Measurements from ENCODE around the gene RALBP1.

DNA sequence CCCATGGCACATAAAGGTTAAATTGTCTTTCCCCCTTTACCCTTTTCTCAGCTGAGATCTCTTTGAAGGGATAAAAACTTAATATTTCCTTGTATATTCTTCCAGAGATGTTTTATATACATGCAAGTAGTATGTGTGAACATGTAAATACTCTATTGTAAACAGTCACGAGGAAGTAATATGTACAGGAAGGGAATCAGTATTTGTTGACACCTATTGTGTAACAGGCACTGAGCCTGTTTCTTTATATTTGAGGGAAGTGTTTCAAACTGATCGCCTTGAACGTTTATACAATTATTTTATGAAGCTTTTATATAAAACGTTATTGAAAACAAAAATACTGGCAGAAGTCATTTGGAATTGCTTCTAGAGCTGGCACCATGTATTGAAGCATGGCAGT is 13.2 kb downstream of the RALBP1 start:
- TF ChIP-seq POLR2A (IDR thresholded peaks at IDR 0.05; ENCODE audit: low read depth, low read length) (no peak), POLR2AphosphoS5 (IDR thresholded peaks at IDR 0.05; ENCODE audit: low read depth, low read length) (no peak), TAF1 (IDR thresholded peaks at IDR 0.05; ENCODE audit: low read depth, low read length) (no peak)

All from GM12891 (cell line).